Measurements from ENCODE around the gene RPL22. TPM values are rescaled to one million over a fixed set of nuclear protein-coding genes. Genes with fewer than 3 reads are reported as not detected.
A peak's percentile ranks its signal among the peaks of the same experiment; 100 is the strongest.

Gene RPL22
- total and polyA plus RNA-seq, 2 of the 13 experiments (the other 11 are each of a cell fraction or from before 2014, with no cell fraction given): 214 to 545 TPM

GRCh38 chr1:6245086-6245868, 45.9 kb upstream of the RPL22 start (continued):
- TF ChIP-seq, protein P1, sequence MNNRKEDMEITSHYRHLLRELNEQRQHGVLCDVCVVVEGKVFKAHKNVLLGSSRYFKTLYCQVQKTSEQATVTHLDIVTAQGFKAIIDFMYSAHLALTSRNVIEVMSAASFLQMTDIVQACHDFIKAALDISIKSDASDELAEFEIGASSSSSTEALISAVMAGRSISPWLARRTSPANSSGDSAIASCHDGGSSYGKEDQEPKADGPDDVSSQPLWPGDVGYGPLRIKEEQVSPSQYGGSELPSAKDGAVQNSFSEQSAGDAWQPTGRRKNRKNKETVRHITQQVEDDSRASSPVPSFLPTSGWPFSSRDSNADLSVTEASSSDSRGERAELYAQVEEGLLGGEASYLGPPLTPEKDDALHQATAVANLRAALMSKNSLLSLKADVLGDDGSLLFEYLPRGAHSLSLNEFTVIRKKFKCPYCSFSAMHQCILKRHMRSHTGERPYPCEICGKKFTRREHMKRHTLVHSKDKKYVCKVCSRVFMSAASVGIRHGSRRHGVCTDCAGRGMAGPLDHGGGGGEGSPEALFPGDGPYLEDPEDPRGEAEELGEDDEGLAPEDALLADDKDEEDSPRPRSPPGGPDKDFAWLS (CRISPR knock-in tag; IDR thresholded peaks at IDR 0.05; ENCODE audit: borderline replicate concordance): 0 out of 2 replicates have a peak, but pooled peaks have one; percentile 58
- TF ChIP-seq MED1 (CRISPR knock-in tag; IDR thresholded peaks at IDR 0.05) (peak; percentile 84), ZNF768 (CRISPR knock-in tag; IDR thresholded peaks at IDR 0.05) (peak; percentile 92), ZNF501 (CRISPR knock-in tag; IDR thresholded peaks at IDR 0.05) (peak; percentile 85), ZFX (CRISPR knock-in tag; IDR thresholded peaks at IDR 0.05; ENCODE audit: low read depth) (peak; percentile 79), SIN3A (IDR thresholded peaks at IDR 0.05; ENCODE audit: borderline replicate concordance, low read depth, low read length) (peak; percentile 63; the same call in 1 of the 2 replicates), AHR (CRISPR knock-in tag; IDR thresholded peaks at IDR 0.05) (peak; percentile 99; the same call in 1 of the 2 replicates), POLR2AphosphoS5 (IDR thresholded peaks at IDR 0.05; ENCODE audit: low read depth, low read length) (no peak), NFYC (CRISPR knock-in tag; IDR thresholded peaks at IDR 0.05) (peak; percentile 56), TBP (CRISPR knock-in tag; IDR thresholded peaks at IDR 0.05) (no peak), ZBTB34 (CRISPR knock-in tag; IDR thresholded peaks at IDR 0.05) (peak; percentile 83; the same call in 1 of the 2 replicates), ZNF7 (CRISPR knock-in tag; IDR thresholded peaks at IDR 0.05) (peak; percentile 75), SP1 (IDR thresholded peaks at IDR 0.05) (no peak), SP1 (CRISPR knock-in tag; IDR thresholded peaks at IDR 0.05) (peak; percentile 58; the same call in 1 of the 2 replicates), ZUFSP (CRISPR knock-in tag; IDR thresholded peaks at IDR 0.05; ENCODE audit: borderline replicate concordance) (no peak)
- TF ChIP-seq, protein P2, sequence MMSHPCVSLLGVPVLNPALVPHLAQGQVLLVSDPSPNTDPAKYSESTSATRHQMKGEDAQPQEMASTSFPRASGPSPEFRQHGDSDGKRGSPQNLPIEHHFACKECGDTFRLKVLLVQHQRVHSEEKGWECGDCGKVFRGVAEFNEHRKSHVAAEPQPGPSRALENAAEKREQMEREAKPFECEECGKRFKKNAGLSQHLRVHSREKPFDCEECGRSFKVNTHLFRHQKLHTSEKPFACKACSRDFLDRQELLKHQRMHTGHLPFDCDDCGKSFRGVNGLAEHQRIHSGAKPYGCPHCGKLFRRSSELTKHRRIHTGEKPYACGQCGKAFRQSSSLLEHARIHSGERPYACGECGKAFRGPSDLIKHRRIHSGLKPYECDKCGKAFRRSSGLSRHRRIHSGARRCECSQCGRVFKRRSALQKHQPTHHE (CRISPR knock-in tag; IDR thresholded peaks at IDR 0.05; ENCODE audit: borderline replicate concordance): peak; percentile 95
- TF ChIP-seq, protein P3, sequence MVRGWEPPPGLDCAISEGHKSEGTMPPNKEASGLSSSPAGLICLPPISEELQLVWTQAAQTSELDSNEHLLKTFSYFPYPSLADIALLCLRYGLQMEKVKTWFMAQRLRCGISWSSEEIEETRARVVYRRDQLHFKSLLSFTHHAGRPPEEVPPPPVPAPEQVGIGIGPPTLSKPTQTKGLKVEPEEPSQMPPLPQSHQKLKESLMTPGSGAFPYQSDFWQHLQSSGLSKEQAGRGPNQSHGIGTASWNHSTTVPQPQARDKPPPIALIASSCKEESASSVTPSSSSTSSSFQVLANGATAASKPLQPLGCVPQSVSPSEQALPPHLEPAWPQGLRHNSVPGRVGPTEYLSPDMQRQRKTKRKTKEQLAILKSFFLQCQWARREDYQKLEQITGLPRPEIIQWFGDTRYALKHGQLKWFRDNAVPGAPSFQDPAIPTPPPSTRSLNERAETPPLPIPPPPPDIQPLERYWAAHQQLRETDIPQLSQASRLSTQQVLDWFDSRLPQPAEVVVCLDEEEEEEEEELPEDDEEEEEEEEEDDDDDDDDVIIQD (CRISPR knock-in tag; IDR thresholded peaks at IDR 0.05; ENCODE audit: low read depth): peak; percentile 65
